Adrenal gland (tissue), 12 donors: ENCODE data around the gene MTR. TPM values are rescaled to one million over a fixed set of nuclear protein-coding genes. Genes with fewer than 3 reads are reported as not detected.

Experiments used
- DNase-seq, 7 donors: peaks; one replicate each; pipeline ENCODE4 v3.0.0-alpha.2; 2019 to 2020
- H3K27ac ChIP-seq, 5 donors: fragments of 200-600 bp; sonication (generic) in 4 of 5; 1 replicate in 3 of 5; 2 replicates in 2 of 5; pipeline versions ENCODE4 v1.5.1 to v1.8.0; 2016 to 2020; ENCODE audit warnings: mild to moderate bottlenecking in 1 of 5
- H3K27me3 ChIP-seq: fragments of 200-600 bp; 2 replicates; pipeline ENCODE4 v1.8.0; 2021
- H3K36me3 ChIP-seq, 2 donors: fragments of 200-600 bp; replicated peaks in 1 of 2; 1 replicate in 1 of 2; 2 replicates in 1 of 2; pipeline versions ENCODE4 v1.5.1 to v1.8.0; 2018 to 2022
- H3K4me1 ChIP-seq, 2 donors: fragments of 200-600 bp; replicated peaks in 1 of 2; 1 replicate in 1 of 2; 2 replicates in 1 of 2; pipeline versions ENCODE4 v1.5.1 to v1.8.0; 2018 to 2021
- H3K4me3 ChIP-seq, 4 donors: fragments of 200-600 bp; sonication (generic) in 3 of 4; one replicate each; pipeline ENCODE4 v1.5.1; 2016 to 2018
- H3K9me3 ChIP-seq, 3 donors: fragments of 200-600 bp; sonication (generic) in 1 of 3; replicated peaks in 1 of 3; 1 replicate in 2 of 3; 2 replicates in 1 of 3; pipeline versions ENCODE4 v1.5.1 to v1.8.0; 2016 to 2021
- POLR2A ChIP-seq, 2 donors: fragments of 450-650 bp; IDR thresholded peaks; one replicate each; pipeline ENCODE4 v1.6.1; 2017; ENCODE audit warnings: antibody characterized with exemption in 2 of 2, mild to moderate bottlenecking in 2 of 2, moderate library complexity in 1 of 2
- WGBS, 4 donors: extraction: QIAGEN DNeasy Blood & Tissue Kit in 2 of 4; methylation state at CpG; one replicate each; pipeline versions ENCODE4 v1.1.5 to v1.1.7; 2013 to 2017; 5-methylcytosine and 5-hydroxymethylcytosine counted together
- intact Hi-C, 2 donors: fragments of 100-400 bp; cut with DNase I; formaldehyde crosslinking; loops; one replicate each; pipeline versions ENCODE4 v1.14.1 to v1.15.0; 2022 to 2023
- polyA plus RNA-seq, 3 donors: library from polyadenylated mRNA; stranded (reverse); fragments of 200-250 nt in 2 of 3; fragments of 350-450 nt in 1 of 3; fragmentation: Illumina TruSeq in 1 of 3; extraction: RNeasy Lipid Tissue Mini Kit (QIAGEN cat#74804) in 1 of 3; gene quantifications; one replicate each; pipeline ENCODE4 v1.2.3, GENCODE V29; 2013 to 2014
- total RNA-seq, 9 donors: library from RNA; depleted of rRNA in 4 of 9; stranded (reverse); fragments of >200 nt in 4 of 9; fragments of 120-200 nt in 1 of 9; fragmentation: NEBNext Ultra II Directional in 1 of 9; extraction: Animal tissue kit (Norgen Biotek cat#: 25700) in 1 of 9; gene quantifications; one replicate each; pipeline versions ENCODE4 v1.1.0 to v1.2.4, GENCODE V29; 2013 to 2023
- TF ChIP-seq, protein P1 (sequence below), 6 experiments: fragments of 450-650 bp in 4 of 6; fragments of 200-600 bp in 2 of 6; sonication (generic) in 1 of 6; IDR thresholded peaks; 1 replicate in 5 of 6; 2 replicates in 1 of 6; pipeline versions ENCODE4 v1.5.1 to v1.8.0; 2016 to 2021; ENCODE audit warnings: antibody characterized with exemption in 6 of 6, mild to moderate bottlenecking in 2 of 6, moderate library complexity in 1 of 6
- donor health status: healthy with polysubstance abuse.
- donor health status: Bipolar disorder and iron deficiency.
- donor health status: DM: yes; HTN: yes; CAD: no.
- donor health status: DM: no; HTN: no; CAD: no.
- donor health status: DM: no; HTN: no; CAD: no.
- donor health status: DM: yes; HTN: yes; CAD: no.

MTR gene
- total and polyA plus RNA-seq, 12 donors = 7.8 to 44.3 (median 25.1) TPM

- Histone ChIP-seq H3K27ac (no peak overlapping the region), H3K4me3 (no peak overlapping the region), H3K4me1 (no peaks in the 10 kb centered on the region), H3K36me3 (no peaks in the 10 kb centered on the region), H3K9me3 (no peaks in the 10 kb centered on the region), H3K27me3 (peaks cover 4% of the 10 kb centered on the region)
- DNase-seq = peak in 4 of 7 donors; percentile 15 to 27 (median 22)
- TF ChIP-seq POLR2A (IDR thresholded peaks at IDR 0.05) = no peak
- TF ChIP-seq, protein P1, sequence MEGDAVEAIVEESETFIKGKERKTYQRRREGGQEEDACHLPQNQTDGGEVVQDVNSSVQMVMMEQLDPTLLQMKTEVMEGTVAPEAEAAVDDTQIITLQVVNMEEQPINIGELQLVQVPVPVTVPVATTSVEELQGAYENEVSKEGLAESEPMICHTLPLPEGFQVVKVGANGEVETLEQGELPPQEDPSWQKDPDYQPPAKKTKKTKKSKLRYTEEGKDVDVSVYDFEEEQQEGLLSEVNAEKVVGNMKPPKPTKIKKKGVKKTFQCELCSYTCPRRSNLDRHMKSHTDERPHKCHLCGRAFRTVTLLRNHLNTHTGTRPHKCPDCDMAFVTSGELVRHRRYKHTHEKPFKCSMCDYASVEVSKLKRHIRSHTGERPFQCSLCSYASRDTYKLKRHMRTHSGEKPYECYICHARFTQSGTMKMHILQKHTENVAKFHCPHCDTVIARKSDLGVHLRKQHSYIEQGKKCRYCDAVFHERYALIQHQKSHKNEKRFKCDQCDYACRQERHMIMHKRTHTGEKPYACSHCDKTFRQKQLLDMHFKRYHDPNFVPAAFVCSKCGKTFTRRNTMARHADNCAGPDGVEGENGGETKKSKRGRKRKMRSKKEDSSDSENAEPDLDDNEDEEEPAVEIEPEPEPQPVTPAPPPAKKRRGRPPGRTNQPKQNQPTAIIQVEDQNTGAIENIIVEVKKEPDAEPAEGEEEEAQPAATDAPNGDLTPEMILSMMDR (IDR thresholded peaks at IDR 0.05) = peak in 2 of 6 experiments; percentile 23 to 25
- intact Hi-C loops = no loop called here
- WGBS, 4 donors = 59 to 73% (median 62%) methylated on average over 5 of the region's 5 CpGs
Observed at GRCh38 chr1:236753516-236753915, 41.6 kb upstream of the MTR start.

DNA sequence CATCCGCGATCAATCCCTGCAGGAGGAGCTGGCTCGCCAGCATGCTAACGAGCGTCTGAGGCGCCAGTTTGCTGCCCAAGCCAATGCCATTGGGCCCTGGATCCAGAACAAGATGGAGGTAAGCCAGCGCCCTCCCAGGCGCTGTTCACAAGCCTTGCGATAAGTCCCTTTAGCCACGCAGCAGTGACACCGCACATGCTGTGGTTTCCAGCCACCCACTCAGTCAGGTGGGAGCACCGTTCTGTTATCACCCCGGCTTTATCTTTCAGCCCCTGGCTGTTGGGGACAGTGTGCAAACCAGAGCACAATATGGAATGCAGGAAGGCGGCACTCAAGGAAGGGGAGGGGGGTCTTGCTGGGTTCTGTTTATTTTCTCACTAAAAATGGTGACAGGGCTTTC lies 41.1 kb upstream of the MTR start:
- 87 to 91% (median 90%) methylated on average over 9 to 14 of the region's 14 CpGs for WGBS, 4 donors
- intact Hi-C loops = no loop called here
- Histone ChIP-seq H3K27ac (no peak overlapping the region), H3K36me3 (no peaks in the 10 kb centered on the region), H3K27me3 (peaks cover 4% of the 10 kb centered on the region), H3K4me1 (no peaks in the 10 kb centered on the region), H3K4me3 (no peak overlapping the region), H3K9me3 (no peaks in the 10 kb centered on the region)
- TF ChIP-seq, protein P1 (IDR thresholded peaks at IDR 0.05) = no peak
- no peak for TF ChIP-seq POLR2A (IDR thresholded peaks at IDR 0.05)
- DNase-seq = no peak

GRCh38 chr1:236754525-236755210 lies 40.4 kb upstream of the MTR start:
- no peak for DNase-seq
- intact Hi-C loops = loop anchor here in 1 of 2 donors (5.0 kb wide), 1 partner anchor 633 kb away; no protein-coding TSS in a partner anchor
- H3K9me3 ChIP-seq = no peaks in the 10 kb centered on the region
- H3K27me3 ChIP-seq = peaks cover 4% of the 10 kb centered on the region
- H3K27ac ChIP-seq = no peak overlapping the region
- H3K4me1 ChIP-seq = no peaks in the 10 kb centered on the region
- H3K36me3 ChIP-seq = no peaks in the 10 kb centered on the region
- no peak overlapping the region for H3K4me3 ChIP-seq
- whole genome bisulfite sequencing, 4 donors = 82 to 86% (median 85%) methylated on average over 18 of the region's 18 CpGs
- TF ChIP-seq POLR2A (IDR thresholded peaks at IDR 0.05) = no peak
- TF ChIP-seq, protein P1 (IDR thresholded peaks at IDR 0.05) = no peak

DNA sequence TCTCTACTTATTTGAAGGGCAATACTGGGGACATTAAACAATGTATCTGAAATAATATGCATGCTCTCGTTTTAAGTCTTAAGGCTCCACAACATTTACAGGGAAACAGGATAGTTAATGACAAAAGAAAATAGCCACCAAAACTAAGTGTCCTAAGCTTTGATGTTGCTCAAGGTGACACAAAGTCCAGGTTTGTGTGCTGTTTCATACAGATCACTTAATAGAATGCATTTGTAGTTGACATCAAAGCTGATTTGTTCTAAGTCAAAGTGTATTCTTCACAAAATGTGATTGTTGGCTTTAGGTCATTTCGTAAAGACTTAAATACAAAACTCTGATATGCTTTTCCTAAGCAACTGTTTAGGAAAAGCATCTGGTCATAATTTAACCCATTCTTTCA lies 37.5 kb upstream of the MTR start:
- Histone ChIP-seq H3K4me1 (no peaks in the 10 kb centered on the region), H3K27ac (no peak overlapping the region), H3K4me3 (no peak overlapping the region), H3K9me3 (no peaks in the 10 kb centered on the region), H3K36me3 (no peaks in the 10 kb centered on the region), H3K27me3 (no peaks in the 10 kb centered on the region)
- 63 to 83% (median 71%) methylated on average over 2 of the region's 2 CpGs for WGBS, 4 donors
- intact Hi-C loops = loop anchor here in 1 of 2 donors (5.0 kb wide), 1 partner anchor 630 kb away; no protein-coding TSS in a partner anchor
- DNase-seq = no peak
- TF ChIP-seq, protein P1 (IDR thresholded peaks at IDR 0.05) = no peak
- TF ChIP-seq POLR2A (IDR thresholded peaks at IDR 0.05) = no peak
